HPDE6-E6E7 (cell line): ENCODE data around the gene SKP1.

ENCODE experiments used
- DNase-seq: peaks from one replicate; pipeline ENCODE4 v3.0.0; 2011; ENCODE audit warnings: missing footprints; ENCODE audit errors: extremely low spot score

Gene SKP1

DNA sequence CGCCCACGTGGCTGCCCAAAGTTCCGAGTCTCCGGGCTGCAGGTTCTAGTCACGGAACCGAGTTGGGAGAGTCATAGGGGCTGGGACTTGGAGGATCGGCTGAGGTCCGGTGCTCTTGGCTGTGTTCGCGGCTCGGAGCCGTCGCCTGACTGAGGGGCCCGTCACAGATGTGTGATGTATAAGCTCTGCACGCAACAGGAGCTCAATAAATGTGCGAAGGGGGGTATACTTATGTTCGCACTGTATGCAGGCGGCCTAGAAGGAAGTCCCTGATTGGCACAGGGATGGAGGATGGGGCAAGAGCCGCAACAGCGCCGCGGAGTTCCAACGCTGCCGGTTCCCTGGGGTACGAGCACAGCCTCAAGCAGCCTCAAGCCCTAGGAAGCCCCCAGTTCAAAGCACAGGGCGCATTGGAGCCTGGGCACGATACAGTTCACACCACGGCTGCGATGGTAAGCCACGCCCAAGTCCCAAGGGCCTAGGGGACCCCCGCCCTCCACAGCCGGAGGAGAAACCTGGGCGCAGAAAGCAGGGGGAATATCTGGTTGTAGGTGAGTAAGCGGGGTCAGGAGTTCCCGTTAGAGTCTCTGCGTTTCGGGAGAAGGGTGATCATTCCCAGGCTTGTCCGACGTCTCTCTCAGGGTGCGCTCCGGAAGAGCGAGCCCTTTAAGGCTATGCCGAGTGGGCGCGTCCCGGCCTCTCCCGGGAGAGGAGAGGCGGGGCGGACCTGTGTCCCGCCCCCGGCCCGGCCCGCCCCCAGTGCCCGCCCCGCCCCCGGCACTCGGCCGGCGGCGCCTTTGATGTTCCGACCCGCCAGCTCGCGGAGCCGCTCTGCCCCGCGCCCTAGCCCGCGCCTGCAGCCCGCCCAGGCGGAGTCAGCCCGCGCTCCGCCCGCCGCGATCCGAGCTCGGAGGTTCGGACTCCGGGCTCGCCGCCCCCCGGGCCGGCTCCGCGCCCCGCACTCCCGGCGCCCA, 62.6 kb downstream of the SKP1 start, which contains the start of gene TCF7:
TSS of gene TCF7 (plus strand) at position 780 of the 974 bp plus-strand sequence. CDS start 226 bp downstream, outside the sequence.
- peak; percentile 86 for DNase-seq

DNA sequence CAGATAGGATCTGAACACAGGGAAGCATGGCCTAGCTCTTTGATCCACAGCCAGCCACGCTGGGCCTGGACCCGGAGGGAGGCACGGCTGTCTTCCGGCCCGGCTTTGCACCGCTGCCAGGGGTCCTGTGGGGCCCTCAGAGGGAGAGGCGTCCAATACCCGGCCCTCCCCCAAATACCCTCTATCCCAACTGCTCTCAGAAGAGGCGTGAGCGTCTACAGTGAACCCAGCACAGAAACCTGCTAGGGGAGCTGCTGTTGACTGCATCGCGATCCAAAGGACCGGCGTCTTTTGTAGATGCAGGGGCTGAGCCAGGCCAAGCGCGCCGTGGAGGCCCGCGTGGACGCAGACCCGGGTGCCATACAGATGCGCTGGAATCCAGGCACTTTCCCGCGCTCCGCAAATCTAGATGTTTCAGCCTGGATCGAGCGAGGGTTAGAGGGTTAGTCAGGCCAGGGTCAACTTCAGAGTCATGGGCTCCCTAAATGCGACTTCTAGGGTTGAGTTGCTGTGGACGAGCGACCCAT, 63.3 kb downstream of the SKP1 start:
- no peak for DNase-seq

DNA sequence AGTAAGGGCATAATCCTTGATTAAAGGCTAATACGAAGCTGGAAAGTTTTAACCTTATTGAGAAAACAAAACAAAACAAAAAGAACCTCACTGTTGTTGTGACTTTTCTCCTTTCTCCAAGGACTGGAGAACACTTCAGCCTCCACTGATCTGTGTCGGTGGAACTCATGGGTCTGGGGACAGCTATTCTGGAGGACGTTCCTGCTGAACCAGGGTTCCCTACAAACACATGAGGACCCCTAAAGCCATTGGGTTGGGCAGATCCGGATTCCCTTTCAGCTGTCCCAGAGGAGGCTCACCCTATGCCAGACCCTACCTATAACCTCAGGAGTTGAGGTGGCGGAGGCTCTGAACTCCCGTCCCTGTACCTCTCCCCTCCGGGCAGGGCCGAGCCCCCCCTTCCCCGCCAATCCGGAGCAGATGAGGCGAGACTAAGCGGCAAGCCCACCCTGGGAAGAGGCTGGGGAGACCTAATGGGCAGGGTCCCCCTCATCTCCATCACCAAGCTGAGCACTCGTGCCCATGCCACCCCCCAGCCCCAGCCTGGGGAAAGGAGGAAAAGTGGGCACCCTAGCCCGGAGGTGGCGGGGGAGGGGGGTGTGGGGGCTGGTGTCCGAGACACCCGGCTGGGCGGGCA, 63.9 kb downstream of the SKP1 start:
- DNase-seq, result no peak

DNA sequence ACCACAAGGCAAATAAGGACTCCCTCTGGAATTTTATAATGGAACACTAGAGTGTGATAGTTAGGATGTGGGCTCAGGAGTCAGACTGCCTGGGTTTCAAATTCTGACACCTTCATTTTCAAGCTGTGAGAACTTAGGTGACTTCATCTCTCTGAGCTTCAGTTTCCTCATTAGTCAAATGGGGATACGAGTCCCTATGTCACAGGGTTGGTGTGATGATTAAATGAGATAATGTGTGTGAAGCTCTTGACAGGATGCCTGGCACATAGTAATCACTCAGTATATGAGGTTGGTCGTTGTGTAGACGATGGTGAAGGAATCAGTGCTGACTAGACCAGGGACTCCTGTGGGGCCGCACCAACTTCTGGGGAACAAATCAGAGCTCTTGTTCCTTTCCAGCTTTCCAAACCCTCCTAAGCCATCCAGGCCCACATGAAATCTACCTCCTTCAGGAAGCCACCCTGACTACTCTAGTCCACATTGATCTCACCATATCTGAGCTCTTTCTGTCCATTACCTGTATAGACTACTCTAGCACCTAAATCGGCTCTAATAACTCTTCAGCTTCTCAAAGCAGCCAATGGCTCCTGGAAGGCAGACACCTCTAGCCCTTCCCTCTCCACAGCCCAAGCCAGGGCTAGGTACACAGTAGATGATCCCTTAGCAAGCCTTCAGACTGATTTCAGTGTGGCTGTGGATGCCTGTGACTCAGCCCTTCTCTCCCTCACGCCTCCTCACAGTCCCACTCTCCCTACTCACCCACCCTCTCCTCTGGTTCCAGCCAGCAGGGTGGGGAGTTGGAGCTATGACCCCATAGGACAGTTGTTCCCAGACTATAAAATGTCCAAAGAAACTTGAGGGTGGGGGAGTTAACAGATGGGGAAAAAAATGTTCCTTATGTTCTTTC, 64.8 kb downstream of the SKP1 start:
- DNase-seq, result no peak

GRCh38 chr5:134110382-134110781, 66.4 kb downstream of the SKP1 start:
- peak; percentile 87 for DNase-seq

GRCh38 chr5:134107779-134108178, 69.0 kb downstream of the SKP1 start:
- DNase-seq, result no peak

DNA sequence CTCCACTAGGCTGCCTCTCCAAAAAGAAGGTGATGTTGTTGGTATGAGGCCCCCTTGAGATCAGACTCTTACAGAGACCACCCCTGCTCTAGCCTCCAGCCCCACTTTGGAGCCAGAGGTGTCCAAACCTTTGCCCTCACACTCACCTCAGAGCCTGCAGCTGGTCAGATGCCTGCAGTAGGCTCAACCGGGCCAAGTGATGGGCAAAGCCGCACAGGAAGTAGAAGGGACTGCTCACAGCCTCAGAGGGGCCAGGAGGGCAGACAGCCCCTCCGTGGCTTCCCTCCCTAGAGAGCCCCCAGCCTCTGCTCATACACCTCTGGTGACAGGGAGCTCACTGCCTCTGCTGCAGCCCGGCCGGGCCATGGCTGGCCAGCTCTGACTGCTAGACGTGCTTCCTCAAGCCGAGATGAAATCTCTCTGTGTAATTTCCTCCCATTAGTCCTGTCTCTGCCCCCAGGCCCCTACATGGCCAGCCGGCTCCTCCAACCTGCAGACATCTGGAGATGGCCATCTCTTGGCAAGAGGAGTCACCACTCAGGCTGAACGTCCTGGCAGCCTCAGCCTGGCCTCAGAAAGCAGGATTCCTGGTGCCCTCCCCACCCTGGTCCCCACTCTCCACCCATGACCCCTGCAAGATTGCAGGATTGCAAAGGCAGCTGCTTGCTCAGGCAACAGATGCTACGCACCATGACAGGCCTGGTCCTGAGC, 69.6 kb downstream of the SKP1 start:
- DNase-seq, result no peak

DNA sequence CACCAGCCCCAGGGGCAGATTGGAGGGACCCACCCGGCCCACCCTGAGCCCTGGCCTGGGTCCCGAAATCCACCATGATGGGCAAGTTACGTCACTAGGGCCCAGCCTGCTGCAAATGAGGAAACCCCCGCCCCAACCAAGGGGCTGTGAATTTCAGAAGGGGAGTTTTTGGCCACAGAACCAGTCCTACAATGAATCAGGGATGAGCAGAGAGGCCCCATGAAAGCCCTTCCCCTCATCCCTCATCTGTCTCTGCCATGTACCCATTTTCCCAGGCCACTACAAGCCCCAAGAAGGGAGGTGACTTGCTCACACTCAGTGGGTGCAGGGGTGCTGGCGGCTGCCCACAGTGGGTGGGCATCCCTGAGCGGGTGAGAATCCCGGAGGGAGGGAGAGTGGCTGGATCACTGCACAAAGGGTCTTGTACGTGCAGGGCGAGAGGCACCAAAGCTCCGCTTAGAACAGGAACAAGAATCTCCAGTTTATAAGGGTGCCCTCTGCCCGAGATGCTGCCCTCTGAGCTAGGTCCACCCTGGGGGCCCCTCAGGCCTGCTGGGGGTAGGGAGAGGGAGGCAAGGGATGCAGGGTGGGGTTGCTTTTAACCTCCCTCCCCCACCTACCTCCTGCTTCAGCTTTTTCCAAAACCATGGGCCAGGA, 72.6 kb downstream of the SKP1 start:
- DNase-seq, result no peak

DNA sequence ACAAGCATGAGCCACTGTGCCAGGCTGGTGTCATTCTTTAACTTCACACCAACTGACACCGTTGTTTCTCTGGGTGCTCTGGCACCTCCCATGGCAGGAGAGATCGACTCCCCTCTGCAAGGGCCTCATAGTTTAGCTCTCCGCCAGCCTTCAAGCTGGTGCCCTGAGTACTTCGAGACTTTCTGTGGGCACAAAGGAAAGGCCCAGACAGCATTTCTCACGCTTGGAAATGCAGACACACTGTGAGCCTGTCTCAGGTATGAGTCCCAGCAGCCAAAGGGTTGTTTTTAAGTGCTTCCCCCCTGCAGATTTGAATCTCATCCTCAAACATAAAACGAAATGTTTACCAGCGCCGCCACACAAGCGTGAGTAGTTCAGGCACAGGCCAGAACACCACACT, 73.4 kb downstream of the SKP1 start:
- DNase-seq, result no peak

DNA sequence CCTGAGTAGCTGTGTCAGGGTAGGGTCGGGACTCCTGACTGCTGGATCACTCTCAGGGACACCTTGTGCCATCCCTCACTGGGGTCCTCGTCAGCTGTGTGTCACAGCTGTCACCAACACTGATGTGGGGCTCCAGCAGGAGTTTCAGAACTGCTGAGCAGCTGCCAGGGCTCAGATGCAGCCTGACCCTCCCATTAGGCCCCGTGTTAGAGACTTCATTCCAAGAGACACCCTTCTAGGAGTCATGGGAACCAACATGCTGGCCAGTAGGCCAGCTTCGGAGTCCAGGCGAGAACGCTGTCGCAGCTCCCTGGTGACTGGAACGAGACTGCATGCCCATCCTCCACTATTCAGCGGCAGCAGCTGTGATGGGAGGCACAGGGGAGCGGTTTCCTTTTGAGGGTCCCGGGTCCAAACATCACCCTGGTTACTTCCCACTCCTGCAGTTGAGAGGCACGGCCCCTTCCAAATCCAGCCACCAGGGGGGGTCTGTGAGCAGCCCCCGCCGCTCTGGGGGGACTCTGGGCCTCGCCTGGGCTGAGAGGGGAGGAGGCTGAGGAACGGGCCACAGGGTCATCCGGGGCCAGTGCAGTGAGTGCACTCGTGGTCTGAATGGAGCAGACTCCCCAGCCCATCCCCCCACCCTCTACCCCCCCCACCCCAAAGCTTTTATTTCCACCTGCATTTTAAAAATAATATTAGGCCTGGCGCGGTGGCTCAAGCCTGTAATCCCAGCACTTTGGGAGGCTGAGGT, 74.9 kb downstream of the SKP1 start:
- DNase-seq, result peak; percentile 49

- DNase-seq, result peak; percentile 87
Measured at GRCh38 chr5:134100283-134101091, 76.3 kb downstream of the SKP1 start.

DNA sequence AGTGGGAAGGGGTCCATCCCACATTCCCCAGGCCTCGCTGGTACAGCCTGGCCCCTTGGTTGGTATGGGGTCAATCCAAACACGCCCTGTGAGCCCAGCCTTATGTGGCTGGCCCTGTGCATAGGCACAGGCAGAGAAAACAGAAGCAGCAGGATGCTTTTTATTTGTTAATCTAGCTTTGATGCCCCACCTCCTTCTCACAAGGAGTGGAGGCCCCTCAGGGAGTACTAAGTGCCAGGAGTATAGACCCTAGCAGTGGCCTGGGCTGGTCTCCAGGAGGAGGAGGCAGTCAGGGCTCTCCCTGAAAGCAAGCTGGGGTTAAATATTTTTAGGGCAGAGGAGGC, 76.8 kb downstream of the SKP1 start:
- no peak for DNase-seq

- DNase-seq, result no peak
Measured at GRCh38 chr5:134099288-134099872, 77.4 kb downstream of the SKP1 start.
